Natural killer cell treated with Interleukin-12 subunit alpha and Interleukin-12 subunit beta and Interleukin-15 and Interleukin-18, amount 100 ng/mL, for 72 hours (primary cell): ENCODE measurements around the gene AKAP8L. TPM values are rescaled to one million over a fixed set of nuclear protein-coding genes. Genes with fewer than 3 reads are reported as not detected.
"Not testable (repeated sequence)": the region's sequence is repeated elsewhere in the genome, so short reads cannot be mapped to it uniquely, and the experiment has no call there.

Experiments used
- ATAC-seq, 2 donors: fragments of 150-1000 bp; cut with Tn5 transposase in 1 of 2; sonication (Bioruptor Pico), chemical (Tn5 transposase) in 1 of 2; 2 replicates each; pipeline ENCODE4 v1.10.0; 2021
- DNase-seq: peaks from one replicate; pipeline ENCODE4 v3.0.0; 2022; ENCODE audit warnings: low spot score
- H3K27ac Mint-ChIP-seq, 2 donors: 1 replicate in 1 of 2; 2 replicates in 1 of 2; pipeline ENCODE4 v1.8.0; 2022; ENCODE audit warnings: mixed read lengths in 2 of 2, mild to moderate bottlenecking in 1 of 2, moderate library complexity in 1 of 2
- H3K27me3 Mint-ChIP-seq, 2 donors: 1 replicate in 1 of 2; 2 replicates in 1 of 2; pipeline ENCODE4 v1.8.0; 2022; ENCODE audit warnings: mixed read lengths in 2 of 2
- H3K36me3 Mint-ChIP-seq: one replicate; pipeline ENCODE4 v1.8.0; 2022; ENCODE audit warnings: mixed read lengths
- H3K4me1 Mint-ChIP-seq, 2 donors: 1 replicate in 1 of 2; 2 replicates in 1 of 2; pipeline ENCODE4 v1.8.0; 2022; ENCODE audit warnings: low read depth in 2 of 2, mixed read lengths in 2 of 2, mild to moderate bottlenecking in 1 of 2
- H3K4me3 Mint-ChIP-seq: one replicate; pipeline ENCODE4 v1.8.0; 2022; ENCODE audit warnings: mixed read lengths
- H3K9me3 Mint-ChIP-seq: 2 replicates; pipeline ENCODE4 v1.8.0; 2022; ENCODE audit warnings: mixed read lengths
- total RNA-seq, 2 donors: library from RNA; stranded (reverse); gene quantifications; one replicate each; pipeline ENCODE4 v1.2.3, GENCODE V29; 2022

AKAP8L gene
- total RNA-seq, 2 donors from 2014 or later: 72.8 to 123 TPM

DNA sequence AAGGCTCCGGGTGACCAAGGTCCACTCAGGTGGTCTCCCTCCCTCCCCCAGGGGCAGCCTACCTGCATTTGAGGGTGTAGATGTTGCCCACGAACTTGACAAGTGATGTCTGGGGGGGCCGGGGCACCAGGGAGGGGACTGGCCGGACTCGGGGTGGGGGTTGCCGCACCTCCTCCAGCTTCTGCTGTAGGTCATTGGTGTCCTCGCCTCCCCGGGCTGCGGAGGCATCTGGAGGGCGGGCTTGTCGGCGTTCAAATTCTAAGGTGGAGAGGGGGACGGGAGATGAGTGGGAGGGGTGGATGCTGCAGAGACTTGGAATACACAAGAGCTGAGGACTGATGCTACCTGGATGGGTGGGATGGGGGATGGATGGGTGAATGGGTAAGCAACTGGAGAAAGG is 5.3 kb upstream of the AKAP8L start:
- H3K4me1 Mint-ChIP-seq: peaks cover 10 to 16% of the 10 kb centered on the region in 2 donors
- H3K27ac Mint-ChIP-seq: no peak overlapping the region
- H3K36me3 Mint-ChIP-seq: peaks cover 8% of the 10 kb centered on the region
- H3K9me3 Mint-ChIP-seq: no peaks in the 10 kb centered on the region
- ATAC-seq (no peak), DNase-seq (no peak)
- no peaks in the 10 kb centered on the region for H3K27me3 Mint-ChIP-seq
- H3K4me3 Mint-ChIP-seq: no peak overlapping the region

DNA sequence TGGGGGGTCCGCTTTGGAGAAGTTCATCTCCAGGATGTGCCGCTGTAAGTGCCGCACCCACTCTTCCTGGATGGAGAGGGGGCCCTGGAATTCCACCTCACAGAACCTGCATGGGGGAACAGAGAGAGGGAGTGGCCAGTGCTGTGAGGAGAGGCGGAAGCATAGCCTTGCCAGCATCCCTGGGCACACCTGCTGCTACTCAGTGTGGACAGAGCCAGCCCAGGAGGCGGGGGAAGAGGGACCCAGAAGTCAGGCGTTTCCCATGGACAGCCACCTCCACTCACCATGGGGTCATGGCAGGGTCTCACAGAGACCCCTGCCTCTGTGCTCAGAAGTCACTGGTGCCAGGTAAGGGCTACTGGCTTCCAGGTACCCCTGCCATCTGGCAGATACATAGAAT is 4.3 kb upstream of the AKAP8L start:
- no peak overlapping the region for H3K4me3 Mint-ChIP-seq
- peaks cover 8% of the 10 kb centered on the region for H3K36me3 Mint-ChIP-seq
- ATAC-seq (no peak), DNase-seq (no peak)
- no peaks in the 10 kb centered on the region for H3K9me3 Mint-ChIP-seq
- peaks cover 14 to 23% of the 10 kb centered on the region in 2 donors for H3K4me1 Mint-ChIP-seq
- H3K27me3 Mint-ChIP-seq: no peaks in the 10 kb centered on the region
- no peak overlapping the region for H3K27ac Mint-ChIP-seq

DNA sequence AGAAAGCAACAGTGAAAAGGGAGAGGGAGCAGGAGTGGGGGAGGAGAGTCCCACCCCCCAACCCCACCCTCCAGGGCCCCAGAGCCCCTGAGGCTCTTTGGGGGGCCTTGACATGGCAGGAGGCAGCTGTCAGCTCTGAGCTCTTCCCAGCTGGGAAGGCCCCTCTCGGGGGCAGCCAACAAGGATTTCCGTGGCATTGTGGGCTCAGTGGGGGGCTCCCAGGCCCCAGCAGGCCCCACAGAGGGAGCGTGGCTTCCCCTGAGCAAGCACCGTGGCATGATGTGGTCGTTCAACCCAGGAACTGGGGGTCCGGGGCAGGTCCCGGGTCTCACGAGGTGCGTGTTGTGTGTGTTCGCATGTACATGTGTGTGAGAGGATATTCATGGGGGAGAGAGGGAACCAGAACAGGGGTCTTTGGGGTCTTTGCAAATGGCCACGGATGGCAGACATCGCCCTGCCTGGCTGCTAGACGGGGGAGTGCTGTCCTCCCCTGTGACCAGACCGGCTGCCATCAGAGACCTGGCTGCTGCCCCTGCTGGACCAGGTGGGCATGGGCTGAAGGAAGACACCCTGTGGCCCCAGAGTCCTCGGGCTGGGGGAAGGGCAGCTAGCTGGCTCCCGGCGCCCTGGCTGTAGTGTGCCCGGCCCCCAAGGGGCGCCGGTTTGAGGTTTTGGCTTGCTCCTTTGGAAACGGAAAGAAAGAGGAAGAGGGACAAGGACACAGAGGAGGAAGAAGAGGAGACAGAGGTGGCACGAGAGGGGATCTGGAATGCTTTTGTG is 3.7 kb upstream of the AKAP8L start:
- DNase-seq (no peak), ATAC-seq (no peak)
- H3K9me3 Mint-ChIP-seq: no peaks in the 10 kb centered on the region
- no peaks in the 10 kb centered on the region for H3K27me3 Mint-ChIP-seq
- peaks cover 19 to 30% of the 10 kb centered on the region in 2 donors for H3K4me1 Mint-ChIP-seq
- no peak overlapping the region for H3K4me3 Mint-ChIP-seq
- H3K36me3 Mint-ChIP-seq: peaks cover 8% of the 10 kb centered on the region
- H3K27ac Mint-ChIP-seq: no peak overlapping the region

DNA sequence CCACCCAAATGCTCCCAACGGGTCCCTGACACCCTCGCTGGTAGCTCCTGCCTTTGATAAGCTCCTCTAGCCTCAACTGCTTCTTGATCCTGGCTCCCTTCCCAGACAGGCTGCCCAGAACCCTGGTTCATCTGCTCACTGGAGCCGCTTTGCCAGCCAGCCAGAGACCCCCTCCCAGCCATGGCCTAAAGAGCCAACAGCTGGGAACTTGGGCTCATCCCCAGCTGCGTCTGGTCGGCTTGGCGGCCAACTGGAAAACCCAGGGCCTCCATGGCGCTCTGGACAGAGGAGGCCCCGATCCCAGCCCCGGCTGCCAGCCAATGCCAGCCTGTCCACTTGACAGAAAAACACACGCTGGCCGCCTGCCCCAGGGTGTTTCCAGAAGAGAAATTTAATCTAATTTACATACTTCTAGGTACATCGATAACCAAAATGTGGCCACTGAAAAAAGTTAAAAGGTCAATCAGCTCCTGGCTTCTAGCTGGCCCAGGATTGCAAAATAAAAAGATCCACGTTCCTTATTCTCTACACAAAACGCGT is 3.0 kb upstream of the AKAP8L start:
- peaks cover 25 to 31% of the 10 kb centered on the region in 2 donors for H3K4me1 Mint-ChIP-seq
- H3K9me3 Mint-ChIP-seq: no peaks in the 10 kb centered on the region
- no peak for ATAC-seq
- H3K27me3 Mint-ChIP-seq: no peaks in the 10 kb centered on the region
- H3K4me3 Mint-ChIP-seq: no peak overlapping the region
- no peak for DNase-seq
- peaks cover 8% of the 10 kb centered on the region for H3K36me3 Mint-ChIP-seq
- no peak overlapping the region for H3K27ac Mint-ChIP-seq

DNA sequence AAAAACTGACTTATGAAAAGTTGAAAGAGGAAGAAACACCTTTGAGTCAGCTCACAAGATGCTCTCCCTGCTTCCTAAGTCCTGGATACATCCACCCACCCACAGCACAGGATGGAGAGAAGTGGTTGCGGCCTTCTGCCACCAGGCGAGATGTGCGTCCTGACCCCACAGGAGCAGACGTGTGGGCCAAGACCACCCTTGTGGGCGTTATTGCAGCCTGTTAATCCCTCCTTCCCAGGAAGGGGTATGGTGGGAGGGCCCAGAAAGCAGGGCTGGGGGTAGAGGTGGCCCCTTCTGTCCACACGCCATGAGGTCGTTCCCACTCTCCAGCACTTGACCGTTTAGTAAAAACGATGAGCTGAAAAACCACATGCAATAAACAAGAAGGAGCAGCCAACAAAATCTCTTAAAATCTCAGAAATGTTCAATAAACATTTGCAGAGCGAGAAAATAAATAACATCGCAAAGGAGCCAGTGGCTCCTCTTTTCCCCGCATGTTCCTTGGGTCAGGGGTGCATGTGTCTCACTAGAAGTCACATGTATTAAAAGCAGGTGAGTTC is 2.4 kb upstream of the AKAP8L start:
- no peak for DNase-seq
- no peak overlapping the region for H3K4me3 Mint-ChIP-seq
- H3K4me1 Mint-ChIP-seq: peaks cover 30 to 33% of the 10 kb centered on the region in 2 donors
- H3K27ac Mint-ChIP-seq: no peak overlapping the region
- H3K9me3 Mint-ChIP-seq: no peaks in the 10 kb centered on the region
- no peaks in the 10 kb centered on the region for H3K27me3 Mint-ChIP-seq
- ATAC-seq: no peak
- H3K36me3 Mint-ChIP-seq: peaks cover 5% of the 10 kb centered on the region

DNA sequence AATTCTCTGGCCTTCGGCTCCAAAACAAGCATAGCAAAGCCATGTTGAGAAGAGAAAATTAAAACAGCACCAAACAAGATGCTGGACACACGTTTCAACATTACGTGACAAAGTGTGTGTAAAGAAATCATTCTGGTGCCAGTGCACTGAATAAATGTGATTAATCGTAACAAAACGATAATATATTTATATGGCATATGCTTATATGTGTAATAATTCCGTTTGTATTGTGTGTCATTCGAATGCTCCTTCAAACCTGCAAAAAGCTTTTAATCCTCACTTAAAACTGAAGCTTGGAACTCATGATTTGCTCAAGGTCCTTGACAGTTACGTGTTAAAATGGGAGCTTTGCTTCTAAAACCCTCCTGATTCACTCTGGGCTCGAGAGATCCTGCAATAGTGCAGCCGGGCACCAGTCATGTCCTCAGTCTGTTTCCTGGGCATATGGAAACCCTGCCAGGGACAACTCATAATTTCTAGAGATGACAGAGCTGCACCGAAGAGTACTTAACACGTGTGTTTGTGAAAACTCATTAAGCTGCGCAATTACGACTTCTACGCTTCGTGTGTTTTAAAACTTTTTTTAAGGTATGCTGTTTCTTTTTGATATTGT is 731 bp upstream of the AKAP8L start:
- H3K27ac Mint-ChIP-seq: peak overlapping the region; percentile 90 to 96
- peak overlapping the region; percentile 95 for H3K4me3 Mint-ChIP-seq
- ATAC-seq (no peak), DNase-seq (no peak)
- H3K36me3 Mint-ChIP-seq: no peaks in the 10 kb centered on the region
- no peaks in the 10 kb centered on the region for H3K27me3 Mint-ChIP-seq
- peaks cover 32 to 38% of the 10 kb centered on the region in 2 donors for H3K4me1 Mint-ChIP-seq
- no peaks in the 10 kb centered on the region for H3K9me3 Mint-ChIP-seq

DNA sequence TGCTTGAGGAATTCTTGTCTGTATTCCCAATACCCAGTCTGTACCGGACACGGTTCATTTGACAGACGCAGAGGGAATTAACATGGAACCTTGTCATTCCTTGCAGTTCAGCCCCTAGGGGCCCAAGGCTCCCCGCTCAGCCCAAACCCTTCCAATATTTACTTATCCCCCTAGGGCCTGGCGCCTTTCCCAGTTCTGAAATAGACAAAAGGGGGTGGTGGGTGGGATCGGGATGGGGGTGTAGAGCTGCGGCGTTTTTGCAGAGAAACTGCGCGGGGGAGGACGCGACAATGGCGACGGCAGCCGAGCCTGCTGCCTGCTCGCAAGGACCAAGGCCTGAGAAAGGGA is 583 bp downstream of the AKAP8L start:
- Mint-ChIP-seq H3K27me3 (no peaks in the 10 kb centered on the region), H3K4me1 (peaks cover 32 to 40% of the 10 kb centered on the region in 2 donors), H3K27ac (peak overlapping the region; percentile 90 to 96), H3K9me3 (no peaks in the 10 kb centered on the region), H3K36me3 (no peaks in the 10 kb centered on the region), H3K4me3 (peak overlapping the region; percentile 95)
- ATAC-seq: no peak
- DNase-seq: no peak

DNA sequence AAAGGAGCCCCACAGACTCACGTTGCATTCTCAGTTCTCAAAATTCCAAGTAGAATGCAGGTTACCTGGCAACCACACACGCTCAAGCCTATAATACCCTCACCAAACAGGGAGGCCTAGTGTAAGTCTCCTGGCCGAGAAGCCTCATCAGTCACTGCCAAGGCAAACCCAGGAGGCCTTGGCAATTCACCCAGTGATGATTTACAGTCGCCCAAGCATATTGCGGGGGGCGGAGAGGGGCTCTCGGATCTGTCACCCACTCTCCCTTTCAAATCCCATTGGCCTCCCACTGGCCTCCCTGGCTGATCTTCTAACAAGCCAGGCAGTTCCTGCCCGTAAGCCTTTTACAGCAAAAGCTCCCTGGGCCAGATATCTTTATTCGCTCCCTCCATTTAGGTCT is 1.1 kb downstream of the AKAP8L start:
- H3K36me3 Mint-ChIP-seq: no peaks in the 10 kb centered on the region
- peaks cover 36 to 43% of the 10 kb centered on the region in 2 donors for H3K4me1 Mint-ChIP-seq
- no peak for ATAC-seq
- H3K9me3 Mint-ChIP-seq: no peaks in the 10 kb centered on the region
- DNase-seq: no peak
- H3K27me3 Mint-ChIP-seq: no peaks in the 10 kb centered on the region
- peak overlapping the region; percentile 90 to 96 for H3K27ac Mint-ChIP-seq
- peak overlapping the region; percentile 95 for H3K4me3 Mint-ChIP-seq

DNA sequence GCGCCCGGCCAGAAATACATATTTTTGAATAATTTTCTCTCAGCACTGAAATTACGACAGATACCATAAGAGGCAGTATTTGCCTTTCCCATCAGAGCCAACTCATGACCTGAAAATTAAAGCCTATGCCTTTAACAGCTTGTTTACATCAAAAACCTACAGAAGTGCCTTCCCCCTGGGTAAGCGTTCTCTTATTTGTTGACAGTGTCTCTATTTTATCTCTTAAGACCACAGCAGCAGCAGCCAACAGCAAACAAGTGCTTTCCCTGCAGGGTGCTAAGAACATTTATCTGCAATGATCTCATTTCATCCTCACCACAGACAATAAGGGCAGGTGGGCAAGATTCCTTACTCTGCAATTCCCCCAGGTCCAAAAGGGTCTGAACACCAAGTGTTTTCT is 6.0 kb downstream of the AKAP8L start:
- Mint-ChIP-seq H3K27me3 (no peaks in the 10 kb centered on the region), H3K27ac (peak overlapping the region in 1 of 2 donors; percentile 62), H3K36me3 (no peaks in the 10 kb centered on the region), H3K4me3 (no peak overlapping the region), H3K4me1 (peaks cover 22 to 27% of the 10 kb centered on the region in 2 donors), H3K9me3 (no peaks in the 10 kb centered on the region)
- ATAC-seq (no peak), DNase-seq (no peak)

DNA sequence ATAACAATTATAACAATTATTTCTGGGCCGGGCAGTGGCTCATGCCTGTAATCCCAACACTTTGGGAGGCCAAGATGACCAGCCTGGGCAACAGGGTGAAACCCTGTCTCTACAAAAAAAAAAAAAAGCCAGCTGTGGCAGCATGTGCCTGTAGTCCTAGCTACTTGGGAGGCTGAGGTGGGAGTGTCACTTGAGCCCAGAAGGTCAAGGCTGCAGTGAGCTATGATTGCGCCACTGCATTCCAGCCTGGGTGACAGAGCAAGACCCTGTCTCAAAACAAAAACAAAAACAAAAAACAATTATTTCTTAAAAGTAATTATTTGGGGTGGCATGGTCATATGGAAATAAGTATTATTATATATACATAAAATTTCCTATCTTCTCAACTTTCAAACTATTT is 7.4 kb downstream of the AKAP8L start:
- not testable (repeated sequence) for H3K27ac Mint-ChIP-seq, H3K36me3 Mint-ChIP-seq

DNA sequence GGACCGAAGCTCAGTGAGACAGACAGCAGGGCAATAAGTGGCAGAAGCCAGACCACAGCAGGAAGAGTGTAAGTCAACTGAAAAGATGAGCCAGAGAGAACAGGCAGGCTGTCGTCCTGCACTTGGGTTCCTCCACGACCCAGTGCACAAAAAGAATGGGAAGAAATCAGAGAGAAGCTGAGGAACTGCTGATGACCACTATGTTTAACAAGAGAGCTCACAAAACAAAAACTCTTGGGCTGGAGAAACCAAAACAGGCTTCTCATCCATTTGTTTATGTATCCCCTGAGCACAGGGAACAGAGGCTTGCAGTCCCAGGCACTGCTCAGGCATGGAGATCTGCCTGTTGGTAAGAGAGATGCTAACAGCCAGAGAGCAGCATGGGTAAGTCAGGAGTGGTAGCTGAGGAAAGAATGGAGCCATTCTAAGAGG is 14.0 kb downstream of the AKAP8L start:
- Mint-ChIP-seq H3K27me3 (no peaks in the 10 kb centered on the region), H3K4me3 (no peak overlapping the region), H3K4me1 (peaks cover 22 to 25% of the 10 kb centered on the region in 2 donors), H3K9me3 (no peaks in the 10 kb centered on the region), H3K27ac (peak overlapping the region; percentile 38 to 40), H3K36me3 (no peaks in the 10 kb centered on the region)
- DNase-seq (no peak), ATAC-seq (no peak)

More for the DNA sequence above, 7.4 kb downstream of the AKAP8L start:
- H3K27me3 Mint-ChIP-seq, ATAC-seq, DNase-seq, H3K9me3 Mint-ChIP-seq, H3K4me3 Mint-ChIP-seq: not testable (repeated sequence)
- H3K4me1 Mint-ChIP-seq: peaks cover 15 to 16% of the 10 kb centered on the region in 2 donors

DNA sequence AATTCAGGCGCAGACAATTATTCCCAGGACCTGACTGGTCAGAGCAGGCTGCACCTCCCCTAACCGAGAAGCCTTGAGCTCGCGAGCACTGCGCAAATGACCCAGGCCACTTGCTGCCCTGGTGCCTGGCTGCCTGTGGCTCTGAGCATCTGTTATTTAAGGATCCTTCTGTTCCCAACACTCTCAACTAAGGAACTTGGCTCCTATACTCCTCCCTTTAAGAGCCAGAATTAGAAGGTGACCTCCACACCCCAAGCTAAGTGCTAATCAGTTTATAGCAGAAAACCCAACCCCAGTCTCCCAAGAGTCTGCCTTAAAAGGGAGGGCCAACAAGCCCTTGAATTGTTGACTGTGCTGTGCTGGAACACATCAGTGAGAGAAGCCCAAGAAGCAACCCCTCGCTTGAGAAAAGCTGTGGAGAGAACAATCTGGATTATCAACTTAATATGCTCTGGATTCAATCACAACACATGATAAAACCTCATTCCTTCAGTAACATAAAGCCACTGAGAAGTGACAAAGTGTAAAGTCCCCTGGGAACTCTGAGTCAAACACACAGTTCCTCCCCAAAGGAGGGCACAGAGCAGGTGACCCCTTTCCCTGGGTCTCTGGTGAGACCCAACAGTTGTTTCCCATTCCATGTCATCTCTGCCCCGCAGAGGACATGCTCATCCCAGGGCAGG is 14.6 kb downstream of the AKAP8L start:
- peaks cover 22 to 25% of the 10 kb centered on the region in 2 donors for H3K4me1 Mint-ChIP-seq
- DNase-seq (no peak), ATAC-seq (no peak)
- H3K36me3 Mint-ChIP-seq: no peaks in the 10 kb centered on the region
- peak overlapping the region; percentile 38 to 40 for H3K27ac Mint-ChIP-seq
- no peaks in the 10 kb centered on the region for H3K9me3 Mint-ChIP-seq
- H3K4me3 Mint-ChIP-seq: no peak overlapping the region
- no peaks in the 10 kb centered on the region for H3K27me3 Mint-ChIP-seq

DNA sequence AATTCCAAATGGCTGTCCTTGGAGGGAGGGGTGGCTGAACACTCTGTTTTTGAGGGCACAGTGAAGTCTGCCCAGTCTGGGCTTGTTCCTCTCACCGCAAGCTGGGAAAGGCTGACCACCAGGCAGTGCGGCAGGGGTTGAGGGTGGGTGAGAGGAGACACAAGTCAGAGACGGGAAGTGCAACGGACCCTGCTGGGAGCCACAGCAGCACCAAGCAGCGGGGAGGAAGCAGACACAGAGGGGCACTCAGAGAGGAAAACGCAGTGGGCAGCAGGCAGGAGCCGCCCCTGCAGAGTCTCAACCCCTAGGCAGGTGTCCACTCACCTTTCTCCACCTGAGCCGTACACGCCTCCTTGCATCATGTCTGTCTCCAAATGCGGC is 15.6 kb downstream of the AKAP8L start:
- H3K27ac Mint-ChIP-seq: no peak overlapping the region
- H3K4me3 Mint-ChIP-seq: no peak overlapping the region
- ATAC-seq (no peak), DNase-seq (no peak)
- no peaks in the 10 kb centered on the region for H3K9me3 Mint-ChIP-seq
- H3K36me3 Mint-ChIP-seq: no peaks in the 10 kb centered on the region
- H3K27me3 Mint-ChIP-seq: no peaks in the 10 kb centered on the region
- peaks cover 22 to 25% of the 10 kb centered on the region in 2 donors for H3K4me1 Mint-ChIP-seq
